ENCODE results near the gene RARRES1.

RARRES1 gene

DNA sequence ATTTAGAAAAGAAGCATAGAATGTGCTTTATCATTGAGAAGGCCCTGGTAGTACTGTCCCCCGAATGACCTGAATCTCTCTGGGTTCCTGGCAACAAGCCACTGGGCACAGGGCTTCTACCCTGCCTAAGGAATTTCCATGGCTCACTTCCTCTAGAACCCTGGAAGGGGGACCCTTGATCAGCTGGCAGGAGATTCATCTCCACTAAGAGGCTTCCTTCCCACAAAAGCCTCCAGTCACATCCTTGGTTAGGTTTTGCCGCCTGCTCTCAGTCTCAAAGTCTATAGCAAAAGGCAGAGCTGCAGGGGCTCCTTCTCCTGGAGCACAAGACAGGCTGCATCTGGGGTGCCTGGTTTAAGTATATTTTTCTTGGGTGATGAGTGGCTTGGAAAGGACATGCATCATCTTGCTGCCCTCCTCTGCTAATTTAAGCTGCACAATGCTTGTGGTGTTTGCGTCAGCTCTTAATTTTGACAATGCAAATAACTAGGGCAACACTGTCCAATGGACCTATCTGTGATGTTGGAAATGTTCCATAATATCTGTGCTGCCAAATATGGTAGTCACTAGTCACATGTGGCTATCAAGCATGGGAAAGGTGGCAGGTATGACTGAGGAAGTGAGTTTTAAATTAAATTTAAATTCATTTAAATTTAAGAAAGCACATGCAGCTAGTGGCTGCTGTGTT, 33.4 kb upstream of the RARRES1 start:
- TF ChIP-seq CTCF (conservative IDR thresholded peaks at IDR 0.05; ENCODE audit: low read depth, low read length), result no peak
- DNase-seq (ENCODE audit: low read depth), result no peak
- H3K4me3 ChIP-seq (ENCODE audit: low read depth, low read length), result no peak overlapping the region

DNA sequence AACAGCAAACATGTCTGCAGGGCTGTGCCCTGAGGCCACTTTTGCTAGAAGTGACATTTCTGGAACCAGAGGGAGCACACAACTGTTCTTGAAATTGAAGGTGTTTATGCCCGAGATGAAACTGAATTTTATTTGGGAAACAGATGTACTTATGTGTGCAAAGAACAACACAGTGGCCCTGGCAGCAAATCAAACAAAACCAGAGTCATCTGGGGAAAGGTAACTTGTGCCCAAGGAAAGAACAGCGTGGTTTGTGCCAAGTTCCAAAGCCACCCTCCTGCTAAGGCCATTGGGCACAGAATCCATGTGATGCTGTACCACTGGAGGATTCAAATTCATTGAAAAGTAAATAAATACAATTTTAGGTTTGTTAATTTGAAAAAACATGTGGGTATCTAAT, 31.2 kb upstream of the RARRES1 start:
- no peak for TF ChIP-seq CTCF (conservative IDR thresholded peaks at IDR 0.05; ENCODE audit: low read depth, low read length)
- no peak overlapping the region for H3K4me3 ChIP-seq (ENCODE audit: low read depth, low read length)
- no peak for DNase-seq (ENCODE audit: low read depth)

DNA sequence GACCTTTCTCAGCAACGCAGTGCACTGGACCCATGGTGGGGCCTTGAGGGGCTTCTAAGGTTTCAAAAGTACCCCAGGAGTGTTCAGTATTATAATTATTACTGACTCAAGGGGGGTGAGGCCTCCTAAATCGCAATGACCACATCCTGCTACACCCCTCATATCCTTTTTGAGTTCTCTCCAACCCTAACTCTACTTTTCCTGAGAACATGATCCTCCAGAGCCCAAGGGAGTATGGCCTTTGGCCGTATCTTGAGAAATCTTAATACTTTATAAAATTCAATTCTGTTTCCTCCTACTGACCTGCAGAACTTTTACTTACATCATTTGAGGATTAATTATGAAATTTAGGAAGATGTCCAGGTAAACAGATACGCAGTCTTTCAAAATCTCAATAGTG, 30.4 kb upstream of the RARRES1 start:
- no peak overlapping the region for H3K4me3 ChIP-seq (ENCODE audit: low read depth, low read length)
- no peak for TF ChIP-seq CTCF (conservative IDR thresholded peaks at IDR 0.05; ENCODE audit: low read depth, low read length)
- DNase-seq (ENCODE audit: low read depth), result no peak

- DNase-seq (ENCODE audit: low read depth), result no peak
- no peak overlapping the region for H3K4me3 ChIP-seq (ENCODE audit: low read depth, low read length)
- TF ChIP-seq CTCF (conservative IDR thresholded peaks at IDR 0.05; ENCODE audit: low read depth, low read length), result no peak
Observed at GRCh38 chr3:158761350-158761749, 29.1 kb upstream of the RARRES1 start.

- no peak overlapping the region for H3K4me3 ChIP-seq (ENCODE audit: low read depth, low read length)
- no peak for TF ChIP-seq CTCF (conservative IDR thresholded peaks at IDR 0.05; ENCODE audit: low read depth, low read length)
- no peak for DNase-seq (ENCODE audit: low read depth)
Observed at GRCh38 chr3:158755421-158755820, 23.2 kb upstream of the RARRES1 start.

- no peak overlapping the region for H3K4me3 ChIP-seq (ENCODE audit: low read depth, low read length)
- no peak for DNase-seq (ENCODE audit: low read depth)
- no peak for TF ChIP-seq CTCF (conservative IDR thresholded peaks at IDR 0.05; ENCODE audit: low read depth, low read length)
Observed at GRCh38 chr3:158753854-158754253, 21.6 kb upstream of the RARRES1 start.

DNA sequence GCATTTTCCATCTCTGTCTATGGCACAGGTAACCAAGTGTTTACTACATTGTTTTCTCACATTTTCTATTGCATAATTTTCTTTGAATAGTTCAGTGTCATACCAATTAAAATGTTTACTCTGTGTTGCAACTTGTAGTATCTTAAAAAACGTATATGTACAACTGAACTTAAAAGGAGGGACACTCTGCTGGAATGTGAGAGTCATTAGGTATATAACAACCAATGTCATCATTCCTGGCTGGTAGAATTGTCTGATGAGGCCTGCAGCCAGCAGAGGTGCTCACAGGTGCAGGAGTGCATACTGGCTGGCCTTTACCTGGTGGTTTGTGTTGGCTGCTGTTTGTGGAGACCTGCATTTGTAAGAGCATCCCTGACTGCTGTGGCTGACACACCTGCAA, 19.1 kb upstream of the RARRES1 start:
- no peak for DNase-seq (ENCODE audit: low read depth)
- no peak overlapping the region for H3K4me3 ChIP-seq (ENCODE audit: low read depth, low read length)
- TF ChIP-seq CTCF (conservative IDR thresholded peaks at IDR 0.05; ENCODE audit: low read depth, low read length), result no peak
